ENCODE results near the gene ST6GALNAC3.

The ST6GALNAC3 gene

GRCh38 chr1:76677416-76678405, 603.2 kb downstream of the ST6GALNAC3 start:
- in situ Hi-C loops (cut with MboI; ENCODE audit: low pct_unique_long_range_greater_than_20kb, low sequenced_read_pairs), result no loop called here
- no peak for DNase-seq

- DNase-seq, result no peak
- in situ Hi-C loops (cut with MboI; ENCODE audit: low pct_unique_long_range_greater_than_20kb, low sequenced_read_pairs), result no loop called here
Measured at GRCh38 chr1:76679534-76680152, 605.1 kb downstream of the ST6GALNAC3 start.

- DNase-seq, result no peak
- in situ Hi-C loops (cut with MboI; ENCODE audit: low pct_unique_long_range_greater_than_20kb, low sequenced_read_pairs), result no loop called here
Measured at GRCh38 chr1:76680651-76681050, 606.1 kb downstream of the ST6GALNAC3 start.

- DNase-seq, result no peak
- in situ Hi-C loops (cut with MboI; ENCODE audit: low pct_unique_long_range_greater_than_20kb, low sequenced_read_pairs), result no loop called here
Measured at GRCh38 chr1:76682138-76682537, 607.6 kb downstream of the ST6GALNAC3 start.
